HepG2 (cell line): Measurements from ENCODE around the gene GRIK4. TPM values are rescaled to one million over a fixed set of nuclear protein-coding genes. Genes with fewer than 3 reads are reported as not detected.

Source experiments
- ASH2L ChIP-seq: fragments of 300-600, 200-600 bp; sonication (generic); IDR thresholded peaks from 2 replicates; pipeline ENCODE4 v1.7.0; 2017; ENCODE audit warnings: low read depth, mild to moderate bottlenecking, moderate library complexity, mixed read lengths, low read length; ENCODE audit not compliant: insufficient read length
- DPF2 ChIP-seq: sonication (generic); formaldehyde crosslinking; IDR thresholded peaks from 2 replicates; pipeline ENCODE4 v1.4.0; 2020; ENCODE audit warnings: mild to moderate bottlenecking, low read depth, missing genetic modification reagents, borderline replicate concordance
- FOXA3 ChIP-seq: IDR thresholded peaks from 2 replicates; pipeline ENCODE4 v1.6.1; 2016; ENCODE audit warnings: missing genetic modification reagents, missing compliant biosample characterization
- HOXA3 ChIP-seq: sonication (generic); formaldehyde crosslinking; IDR thresholded peaks from 2 replicates; pipeline ENCODE4 v1.5.0; 2020; ENCODE audit warnings: missing genetic modification reagents
- HOXA9 ChIP-seq: sonication (generic); formaldehyde crosslinking; IDR thresholded peaks from 2 replicates; pipeline ENCODE4 v1.8.1; 2022; ENCODE audit warnings: missing genetic modification reagents, mild to moderate bottlenecking, moderate library complexity, borderline replicate concordance
- NFE2L2 ChIP-seq: fragments of 150-350 bp; IDR thresholded peaks from 2 replicates; pipeline ENCODE4 v1.6.1; 2014; ENCODE audit warnings: low read length
- PTBP1 ChIP-seq: fragments of 200-400 bp; formaldehyde crosslinking; IDR thresholded peaks from 2 replicates; pipeline ENCODE4 v1.6.1; 2018; ENCODE audit warnings: low read length, low read depth; ENCODE audit not compliant: poor library complexity, severe bottlenecking
- RXRA ChIP-seq: sonication (generic); formaldehyde crosslinking; IDR thresholded peaks from 2 replicates; pipeline ENCODE4 v1.5.1; 2020; ENCODE audit warnings: missing genetic modification reagents
- SOX13 ChIP-seq, 3 experiments: fragments of 450-650 bp in 1 of 3; sonication (generic) in 1 of 3; formaldehyde crosslinking in 1 of 3; IDR thresholded peaks in 2 of 3; conservative IDR thresholded peaks in 1 of 3; 2 replicates each; pipeline versions ENCODE4 v1.5.0 to v1.6.1; 2016 to 2020; ENCODE audit warnings: antibody characterized with exemption in 1 of 3, mild to moderate bottlenecking in 1 of 3, missing compliant biosample characterization in 1 of 3, missing genetic modification reagents in 1 of 3, moderate library complexity in 1 of 3
- SRSF1 ChIP-seq: fragments of 200-400 bp; formaldehyde crosslinking; optimal IDR thresholded peaks from 2 replicates; pipeline ENCODE3; 2017; ENCODE audit warnings: mild to moderate bottlenecking, low read depth, low read length, moderate library complexity
- ZFP36 ChIP-seq: fragments of 150-350 bp; IDR thresholded peaks from 2 replicates; pipeline ENCODE4 v1.6.1; 2018; ENCODE audit warnings: borderline replicate concordance, low read length, low read depth; ENCODE audit not compliant: partially characterized antibody
- ZNF788 ChIP-seq: sonication (generic); formaldehyde crosslinking; IDR thresholded peaks from 2 replicates; pipeline ENCODE4 v1.5.0; 2020; ENCODE audit warnings: mild to moderate bottlenecking, missing genetic modification reagents, borderline replicate concordance
- ZNF879 ChIP-seq: sonication (generic); formaldehyde crosslinking; IDR thresholded peaks from 2 replicates; pipeline ENCODE4 v1.8.1; 2023; ENCODE audit warnings: missing genetic modification reagents
- ZZZ3 ChIP-seq: sonication (generic); formaldehyde crosslinking; IDR thresholded peaks from 2 replicates; pipeline ENCODE4 v1.4.0; 2020; ENCODE audit warnings: missing genetic modification reagents, mild to moderate bottlenecking, borderline replicate concordance
- polyA plus RNA-seq, 8 experiments: library from polyadenylated mRNA; depleted of rRNA in 3 of 8; stranded (reverse) in 7 of 8; unstranded in 1 of 8; fragments of >200 nt; fragmentation: Illumina TruSeq in 4 of 8; extraction: Trizol in 4 of 8; gene quantifications; 2 replicates each; pipeline versions ENCODE4 v1.2.1 to v1.2.3, GENCODE V29; 2011 to 2016; ENCODE audit warnings: low read depth in 4 of 8, missing spikeins in 1 of 8, mixed read lengths in 1 of 8; ENCODE audit not compliant: insufficient read depth in 1 of 8
- total RNA-seq, 5 experiments: library from RNA; depleted of rRNA; stranded (reverse); fragments of >200 nt; fragmentation: Illumina TruSeq; extraction: Trizol; gene quantifications; 2 replicates each; pipeline ENCODE4 v1.2.3, GENCODE V29; 2016; ENCODE audit warnings: low read depth in 1 of 5
- TF ChIP-seq, protein P1 (sequence below): sonication (generic); formaldehyde crosslinking; conservative IDR thresholded peaks from 2 replicates; pipeline ENCODE4 v1.8.1; 2023; ENCODE audit warnings: missing genetic modification reagents
- TF ChIP-seq, protein P2 (sequence below), 2 experiments: sonication (generic) in 1 of 2; formaldehyde crosslinking in 1 of 2; IDR thresholded peaks; 2 replicates each; pipeline versions ENCODE4 v1.6.1 to v1.9.0; 2014 to 2022; ENCODE audit warnings: antibody characterized with exemption in 1 of 2, borderline replicate concordance in 1 of 2, inconsistent platforms in 1 of 2, low read depth in 1 of 2, missing genetic modification reagents in 1 of 2
- TF ChIP-seq, protein P3 (sequence below): sonication (generic); formaldehyde crosslinking; IDR thresholded peaks from 2 replicates; pipeline ENCODE4 v1.5.0; 2020; ENCODE audit warnings: missing genetic modification reagents
- TF ChIP-seq, protein P4 (sequence below): sonication (generic); formaldehyde crosslinking; IDR thresholded peaks from 2 replicates; pipeline ENCODE4 v1.4.0; 2020; ENCODE audit warnings: missing genetic modification reagents

The GRIK4 gene
- total and polyA plus RNA-seq, 2 of the 13 experiments (the other 11 are each of a cell fraction or from before 2014, with no cell fraction given) = 0.04 to 0.07 TPM

DNA sequence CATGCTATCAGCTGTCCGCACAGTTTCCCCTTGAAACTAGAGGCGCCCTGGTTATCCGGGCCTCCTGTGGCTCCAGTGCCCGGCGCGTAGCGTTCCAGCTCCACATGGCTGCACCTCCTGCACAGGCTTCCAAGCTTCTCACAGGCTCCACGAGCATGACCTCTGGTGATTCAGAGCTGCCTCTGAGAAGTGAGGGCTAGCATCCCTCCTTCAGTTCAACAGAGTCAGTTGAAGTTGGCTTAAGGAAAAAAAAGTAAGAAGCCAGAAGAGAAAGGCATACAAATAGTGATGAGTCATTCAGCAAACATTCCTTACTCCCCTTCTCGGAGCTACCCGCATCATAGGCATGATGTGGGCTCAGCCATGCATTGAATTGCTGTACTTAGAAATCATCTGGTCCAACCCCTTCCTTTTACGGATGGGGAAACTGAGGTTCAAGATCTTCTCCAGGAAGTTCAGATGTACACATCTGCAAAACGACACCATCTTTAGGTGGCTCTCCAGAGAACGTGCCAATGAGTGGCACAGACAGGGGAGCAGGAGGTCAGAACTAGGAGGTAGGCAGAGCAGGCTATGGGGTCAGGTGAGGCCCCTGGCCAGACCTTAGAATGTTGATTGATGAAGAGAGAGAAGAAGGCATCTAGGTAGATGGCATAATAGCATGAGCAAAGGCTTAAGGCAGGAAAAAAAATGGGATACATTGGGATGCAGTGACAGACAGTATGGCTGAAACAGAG, 296.0 kb downstream of the GRIK4 start (continued):
- TF ChIP-seq ZZZ3 (CRISPR knock-in tag) (no peak), HOXA9 (no peak), ZNF879 (CRISPR knock-in tag) (no peak), ZFP36 (no peak), ZNF788 (CRISPR knock-in tag) (no peak), PTBP1 (no peak), SOX13 (IDR thresholded peaks at IDR 0.05) (no peak), SOX13 (CRISPR knock-in tag; conservative IDR thresholded peaks at IDR 0.05 in 1 of 2, IDR thresholded peaks at IDR 0.05 in 1 of 2) (peak in 1 of 2 experiments; percentile 30; a peak in 1 of 4 replicates), FOXA3 (CRISPR knock-in tag) (peak; percentile 45), SRSF1 (no peak), RXRA (CRISPR knock-in tag) (no peak), DPF2 (CRISPR knock-in tag) (no peak), NFE2L2 (peak; percentile 98), ASH2L (no peak), HOXA3 (CRISPR knock-in tag) (no peak)
- TF ChIP-seq, protein P1, sequence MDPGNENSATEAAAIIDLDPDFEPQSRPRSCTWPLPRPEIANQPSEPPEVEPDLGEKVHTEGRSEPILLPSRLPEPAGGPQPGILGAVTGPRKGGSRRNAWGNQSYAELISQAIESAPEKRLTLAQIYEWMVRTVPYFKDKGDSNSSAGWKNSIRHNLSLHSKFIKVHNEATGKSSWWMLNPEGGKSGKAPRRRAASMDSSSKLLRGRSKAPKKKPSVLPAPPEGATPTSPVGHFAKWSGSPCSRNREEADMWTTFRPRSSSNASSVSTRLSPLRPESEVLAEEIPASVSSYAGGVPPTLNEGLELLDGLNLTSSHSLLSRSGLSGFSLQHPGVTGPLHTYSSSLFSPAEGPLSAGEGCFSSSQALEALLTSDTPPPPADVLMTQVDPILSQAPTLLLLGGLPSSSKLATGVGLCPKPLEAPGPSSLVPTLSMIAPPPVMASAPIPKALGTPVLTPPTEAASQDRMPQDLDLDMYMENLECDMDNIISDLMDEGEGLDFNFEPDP (CRISPR knock-in tag) = 0 out of 2 replicates have a peak, but pooled peaks have one; percentile 61
- TF ChIP-seq, protein P2, sequence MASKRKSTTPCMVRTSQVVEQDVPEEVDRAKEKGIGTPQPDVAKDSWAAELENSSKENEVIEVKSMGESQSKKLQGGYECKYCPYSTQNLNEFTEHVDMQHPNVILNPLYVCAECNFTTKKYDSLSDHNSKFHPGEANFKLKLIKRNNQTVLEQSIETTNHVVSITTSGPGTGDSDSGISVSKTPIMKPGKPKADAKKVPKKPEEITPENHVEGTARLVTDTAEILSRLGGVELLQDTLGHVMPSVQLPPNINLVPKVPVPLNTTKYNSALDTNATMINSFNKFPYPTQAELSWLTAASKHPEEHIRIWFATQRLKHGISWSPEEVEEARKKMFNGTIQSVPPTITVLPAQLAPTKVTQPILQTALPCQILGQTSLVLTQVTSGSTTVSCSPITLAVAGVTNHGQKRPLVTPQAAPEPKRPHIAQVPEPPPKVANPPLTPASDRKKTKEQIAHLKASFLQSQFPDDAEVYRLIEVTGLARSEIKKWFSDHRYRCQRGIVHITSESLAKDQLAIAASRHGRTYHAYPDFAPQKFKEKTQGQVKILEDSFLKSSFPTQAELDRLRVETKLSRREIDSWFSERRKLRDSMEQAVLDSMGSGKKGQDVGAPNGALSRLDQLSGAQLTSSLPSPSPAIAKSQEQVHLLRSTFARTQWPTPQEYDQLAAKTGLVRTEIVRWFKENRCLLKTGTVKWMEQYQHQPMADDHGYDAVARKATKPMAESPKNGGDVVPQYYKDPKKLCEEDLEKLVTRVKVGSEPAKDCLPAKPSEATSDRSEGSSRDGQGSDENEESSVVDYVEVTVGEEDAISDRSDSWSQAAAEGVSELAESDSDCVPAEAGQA (IDR thresholded peaks at IDR 0.05; ENCODE audit: low read depth) = no peak
- TF ChIP-seq, protein P2 (CRISPR knock-in tag; IDR thresholded peaks at IDR 0.05; ENCODE audit: borderline replicate concordance) = no peak
- TF ChIP-seq, protein P3, sequence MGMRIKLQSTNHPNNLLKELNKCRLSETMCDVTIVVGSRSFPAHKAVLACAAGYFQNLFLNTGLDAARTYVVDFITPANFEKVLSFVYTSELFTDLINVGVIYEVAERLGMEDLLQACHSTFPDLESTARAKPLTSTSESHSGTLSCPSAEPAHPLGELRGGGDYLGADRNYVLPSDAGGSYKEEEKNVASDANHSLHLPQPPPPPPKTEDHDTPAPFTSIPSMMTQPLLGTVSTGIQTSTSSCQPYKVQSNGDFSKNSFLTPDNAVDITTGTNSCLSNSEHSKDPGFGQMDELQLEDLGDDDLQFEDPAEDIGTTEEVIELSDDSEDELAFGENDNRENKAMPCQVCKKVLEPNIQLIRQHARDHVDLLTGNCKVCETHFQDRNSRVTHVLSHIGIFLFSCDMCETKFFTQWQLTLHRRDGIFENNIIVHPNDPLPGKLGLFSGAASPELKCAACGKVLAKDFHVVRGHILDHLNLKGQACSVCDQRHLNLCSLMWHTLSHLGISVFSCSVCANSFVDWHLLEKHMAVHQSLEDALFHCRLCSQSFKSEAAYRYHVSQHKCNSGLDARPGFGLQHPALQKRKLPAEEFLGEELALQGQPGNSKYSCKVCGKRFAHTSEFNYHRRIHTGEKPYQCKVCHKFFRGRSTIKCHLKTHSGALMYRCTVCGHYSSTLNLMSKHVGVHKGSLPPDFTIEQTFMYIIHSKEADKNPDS (CRISPR knock-in tag) = 0 out of 2 replicates have a peak, but pooled peaks have one; percentile 6
- TF ChIP-seq, protein P4, sequence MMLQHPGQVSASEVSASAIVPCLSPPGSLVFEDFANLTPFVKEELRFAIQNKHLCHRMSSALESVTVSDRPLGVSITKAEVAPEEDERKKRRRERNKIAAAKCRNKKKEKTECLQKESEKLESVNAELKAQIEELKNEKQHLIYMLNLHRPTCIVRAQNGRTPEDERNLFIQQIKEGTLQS (CRISPR knock-in tag) = peak; percentile 79
